HG03196 (cell line): ENCODE measurements around the gene PLEKHA4.
"Not testable (repeated sequence)": the region's sequence is repeated elsewhere in the genome, so short reads cannot be mapped to it uniquely, and the experiment has no call there.

Source experiments
- ATAC-seq: cut with Tn5 transposase; IDR thresholded peaks from one replicate; pipeline ENCODE4 v1.9.1; 2021; ENCODE audit not compliant: unreplicated experiment

PLEKHA4 gene

DNA sequence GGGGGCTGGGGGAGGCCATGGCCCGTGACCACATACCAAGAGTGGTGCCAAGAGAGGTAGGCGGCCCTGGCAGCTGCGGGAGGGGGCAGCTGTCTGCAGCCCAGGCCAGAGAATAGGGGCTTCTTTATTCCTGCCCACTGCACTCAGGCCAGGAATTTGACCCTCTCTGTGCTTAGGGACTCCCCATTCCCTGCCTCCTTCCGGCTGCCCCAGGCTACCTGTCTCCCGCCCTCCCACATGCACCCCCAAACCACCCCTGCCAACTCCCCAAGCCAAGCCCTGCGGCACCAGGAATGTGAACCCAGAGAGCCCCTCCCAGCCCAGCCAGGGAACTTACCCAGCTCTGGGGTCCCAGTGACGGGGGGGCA lies 687 bp downstream of the PLEKHA4 start:
- no peak for ATAC-seq

DNA sequence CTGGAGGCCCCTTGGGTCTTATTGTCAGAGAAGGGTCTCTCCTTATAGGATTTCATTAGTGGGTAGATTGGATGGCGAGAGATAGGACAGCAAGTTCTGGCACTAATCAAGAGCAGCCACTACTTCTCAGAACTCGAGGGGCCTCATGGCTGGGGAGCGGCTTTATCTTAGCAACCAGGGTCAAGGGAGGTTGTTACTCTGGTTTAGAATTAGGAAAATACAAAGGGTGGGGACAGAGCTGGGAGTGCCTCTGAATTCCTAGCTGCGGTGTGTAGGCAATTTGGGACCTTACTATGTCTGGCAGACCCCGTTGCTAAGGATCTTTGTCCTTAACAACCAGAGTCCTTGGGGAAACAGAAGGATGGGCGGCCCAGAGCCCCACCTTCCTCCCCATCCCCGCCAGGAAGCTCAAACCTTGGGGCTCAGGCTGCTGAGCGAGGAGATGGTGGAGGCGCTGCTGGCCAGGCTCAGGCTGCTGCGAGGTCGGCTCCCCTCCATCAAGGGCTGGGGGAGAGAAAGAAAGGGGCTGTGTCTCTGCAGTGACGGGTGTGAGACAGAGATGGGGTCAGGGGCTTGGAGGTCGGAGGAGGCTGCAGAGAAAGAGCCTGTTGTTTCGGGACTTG lies 1.2 kb downstream of the PLEKHA4 start:
- ATAC-seq: no peak

DNA sequence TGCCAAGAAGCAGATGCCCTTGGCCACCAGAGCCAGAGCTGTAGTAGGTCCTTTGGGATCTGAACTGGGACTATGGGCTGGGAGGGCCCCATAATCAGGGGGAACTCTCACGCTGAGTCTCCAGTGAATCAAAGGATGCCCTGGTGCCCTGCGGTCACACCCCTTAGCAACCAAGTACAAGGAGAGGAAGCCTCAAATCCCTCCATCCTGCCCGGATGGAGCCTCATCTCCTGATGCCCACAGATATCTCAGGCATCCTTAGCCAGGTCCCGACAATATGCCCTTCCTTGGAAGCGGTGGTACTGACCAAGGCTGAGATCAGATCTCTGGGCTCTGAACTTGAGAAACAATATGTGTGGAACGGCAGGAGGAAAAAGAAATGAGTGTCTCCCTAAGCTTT lies 1.7 kb downstream of the PLEKHA4 start:
- ATAC-seq: no peak

DNA sequence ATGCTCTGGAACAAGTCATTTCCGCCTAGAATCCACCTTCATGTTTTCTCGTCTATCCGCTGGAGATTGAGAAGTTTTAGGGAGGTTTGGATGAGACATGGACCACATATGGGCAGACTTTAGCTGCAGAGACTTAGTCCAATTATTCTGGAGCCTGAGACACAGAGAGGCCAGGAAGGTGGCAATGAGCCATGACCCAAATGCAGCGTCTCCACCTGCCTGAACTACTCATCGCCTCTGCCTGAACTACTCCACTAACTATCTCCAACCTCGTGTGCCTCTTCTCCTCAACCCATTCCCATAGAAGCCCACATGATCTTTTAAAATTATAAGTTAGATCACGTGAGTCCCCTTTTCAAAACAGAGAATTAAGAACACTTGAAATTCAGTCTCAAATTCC lies 5.6 kb downstream of the PLEKHA4 start:
- ATAC-seq: no peak

DNA sequence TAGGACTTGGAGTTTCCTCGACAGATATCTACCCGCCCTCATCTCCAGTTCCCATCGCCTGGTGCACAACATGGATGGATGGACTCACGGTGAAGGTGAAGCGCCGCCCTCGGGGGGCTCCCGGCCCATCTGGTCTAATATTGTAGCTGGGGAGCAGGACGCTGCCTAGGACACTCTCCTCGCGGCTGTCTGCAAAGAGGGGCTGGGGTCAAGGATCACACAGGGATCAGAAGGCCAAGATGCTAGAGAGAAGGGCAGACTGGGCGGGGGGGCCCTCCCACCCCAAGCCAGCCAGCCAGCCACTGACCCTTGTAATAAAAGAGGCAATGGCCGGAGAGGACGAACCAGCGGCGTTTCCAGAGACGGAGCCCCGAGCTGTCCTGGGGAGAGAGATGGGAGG lies 7.1 kb downstream of the PLEKHA4 start:
- ATAC-seq: no peak

DNA sequence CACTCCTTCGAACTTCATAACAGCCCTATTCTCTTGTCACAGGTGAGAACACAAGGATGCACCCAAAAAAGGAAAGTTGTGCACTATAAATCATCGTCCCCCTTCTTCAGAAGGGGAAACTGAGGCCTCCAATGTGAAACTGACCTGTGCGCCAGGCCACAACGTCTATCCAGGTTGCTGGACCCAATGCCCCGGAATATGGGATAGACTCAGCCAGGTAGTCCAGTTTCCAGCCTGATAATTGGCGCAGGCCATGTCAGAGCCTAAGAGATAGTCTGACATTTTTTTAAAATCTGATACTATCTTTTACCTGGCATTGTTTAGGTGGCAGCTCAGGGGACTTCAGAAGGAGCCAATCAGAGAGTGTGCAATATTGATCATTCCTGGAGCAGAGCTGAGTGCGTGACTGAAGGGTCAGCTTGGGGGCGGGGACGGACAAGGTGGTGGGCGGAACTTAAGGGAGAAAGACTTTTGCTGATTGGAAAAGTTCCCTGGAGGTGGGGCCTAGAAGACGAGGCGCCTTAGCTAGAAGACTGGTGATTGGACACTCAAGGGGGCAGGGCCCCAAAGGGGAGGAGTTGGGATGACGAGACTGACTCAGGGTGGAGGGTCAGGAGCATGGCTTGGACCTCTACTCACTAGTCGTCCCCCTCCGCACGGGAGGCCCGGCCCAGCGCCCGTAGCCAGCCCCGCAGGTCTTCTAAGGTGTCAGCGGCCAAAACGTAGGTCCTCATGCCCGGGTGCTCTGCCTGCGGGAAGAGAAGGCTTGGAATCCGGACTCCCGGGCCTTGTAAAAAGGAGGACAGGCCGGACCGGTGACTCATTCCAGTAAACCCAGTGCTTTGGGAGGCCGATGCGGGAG lies 8.5 kb downstream of the PLEKHA4 start:
- ATAC-seq: no peak

DNA sequence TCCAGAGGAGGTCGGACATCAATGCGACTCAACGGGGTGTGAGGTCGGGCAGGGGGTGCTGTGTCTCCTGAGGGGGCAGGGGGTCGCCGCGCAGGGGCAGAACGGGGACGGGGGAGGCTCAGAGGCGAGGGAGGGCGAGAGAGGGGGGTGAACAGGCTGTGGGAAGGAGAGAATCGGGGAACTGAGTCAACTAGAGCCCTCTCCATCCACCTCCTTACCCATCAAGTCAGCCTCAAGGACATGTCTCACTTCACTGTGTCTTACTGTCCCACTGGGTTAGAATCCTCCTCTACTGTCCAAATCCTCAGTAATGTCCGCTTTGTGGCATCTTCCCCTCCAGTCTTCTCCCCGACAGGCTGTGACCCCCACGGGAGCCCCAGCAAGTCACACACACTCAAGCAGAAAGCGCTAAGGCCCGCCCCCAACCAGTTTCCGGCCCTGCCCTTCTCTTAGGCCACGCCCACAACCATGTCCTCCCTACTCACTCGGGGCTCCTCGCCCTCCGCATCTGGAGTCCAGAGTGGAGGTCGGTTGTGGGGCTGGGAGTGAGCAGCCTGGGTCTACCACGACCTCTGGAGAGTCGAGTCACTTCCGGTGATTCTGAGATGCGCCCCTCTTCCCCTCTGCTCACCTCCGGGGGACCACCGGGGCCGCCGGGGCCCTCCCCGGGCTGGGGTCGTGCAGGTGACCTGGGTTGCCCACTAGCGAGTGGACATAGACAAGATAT lies 9.3 kb downstream of the PLEKHA4 start:
- no peak for ATAC-seq

DNA sequence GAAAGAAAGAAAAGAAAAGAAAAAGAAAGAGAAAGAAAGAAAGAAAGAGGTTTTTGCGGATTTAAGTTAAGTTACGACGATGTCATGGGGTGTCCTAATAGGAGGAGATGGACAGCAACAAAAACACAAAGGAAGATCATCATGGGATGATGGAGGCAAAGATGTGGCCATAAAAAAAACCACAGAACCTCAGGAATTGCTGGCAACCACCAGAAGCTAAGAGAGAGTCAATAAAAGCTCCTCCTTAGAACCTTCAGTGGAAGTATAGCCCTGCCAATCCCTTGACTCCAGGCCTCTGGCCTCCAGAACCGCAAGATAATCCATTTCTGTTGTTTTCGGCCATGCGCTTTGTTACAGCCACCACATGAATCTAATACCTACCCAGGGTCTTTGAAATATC lies 11.5 kb downstream of the PLEKHA4 start:
- ATAC-seq: no peak

DNA sequence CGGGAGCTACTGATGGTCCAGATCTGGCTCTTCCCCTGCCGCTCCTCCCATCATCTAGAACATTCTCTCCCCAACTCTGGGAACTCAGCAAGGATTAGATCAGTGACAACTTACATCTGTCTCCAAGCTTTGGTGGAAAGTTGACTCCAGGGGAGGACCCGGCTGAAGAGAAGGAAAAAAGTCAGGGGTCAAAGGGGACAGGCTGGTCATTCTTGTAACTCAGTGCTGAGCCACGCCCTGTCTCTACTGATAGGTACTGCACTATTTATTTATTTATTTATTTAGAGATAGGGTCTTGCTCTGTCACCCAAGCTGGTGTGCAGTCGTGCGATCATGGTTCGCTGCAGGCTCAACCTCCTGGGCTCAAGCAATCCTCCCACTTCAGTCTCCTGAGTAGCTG lies 14.3 kb downstream of the PLEKHA4 start:
- no peak for ATAC-seq

DNA sequence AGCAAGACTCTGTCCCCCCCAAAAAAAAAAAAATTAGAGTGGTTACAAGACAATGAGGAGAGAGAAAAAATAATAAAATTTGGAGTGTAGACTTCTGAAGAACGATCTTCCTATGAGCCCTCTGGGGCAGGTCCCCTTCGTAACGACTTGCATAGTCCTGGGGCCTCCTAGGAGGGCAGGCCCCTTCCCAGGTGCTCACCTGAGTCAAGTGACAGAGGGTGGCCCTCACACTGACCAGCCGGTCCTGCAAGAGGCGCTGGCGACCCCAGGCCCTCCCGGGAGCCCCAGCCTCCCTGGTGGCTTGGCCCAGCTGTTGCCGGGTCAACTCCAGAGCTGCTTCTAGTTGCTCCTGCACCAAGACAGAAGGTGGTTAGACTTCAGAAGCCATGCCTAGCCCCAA lies 14.9 kb downstream of the PLEKHA4 start:
- ATAC-seq: no peak

DNA sequence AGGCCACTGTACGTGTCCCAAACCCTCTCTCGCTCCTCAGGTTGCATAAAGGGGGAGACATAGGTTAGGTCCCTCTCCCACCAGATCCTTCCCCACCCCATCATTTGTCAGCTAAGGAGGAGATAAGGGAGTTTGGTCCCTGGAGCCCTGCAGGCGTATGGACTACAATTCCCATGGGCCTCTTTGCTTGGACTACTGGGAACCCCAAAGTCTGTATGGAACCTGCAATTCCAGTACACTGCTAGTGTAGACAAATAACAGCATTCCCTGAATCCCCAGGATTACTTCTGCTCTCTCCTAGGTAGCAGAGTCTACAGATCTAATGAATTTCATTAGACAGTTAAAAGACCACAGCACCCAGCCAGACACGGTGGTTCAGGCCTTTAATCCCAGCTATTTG lies 16.1 kb downstream of the PLEKHA4 start:
- no peak for ATAC-seq

DNA sequence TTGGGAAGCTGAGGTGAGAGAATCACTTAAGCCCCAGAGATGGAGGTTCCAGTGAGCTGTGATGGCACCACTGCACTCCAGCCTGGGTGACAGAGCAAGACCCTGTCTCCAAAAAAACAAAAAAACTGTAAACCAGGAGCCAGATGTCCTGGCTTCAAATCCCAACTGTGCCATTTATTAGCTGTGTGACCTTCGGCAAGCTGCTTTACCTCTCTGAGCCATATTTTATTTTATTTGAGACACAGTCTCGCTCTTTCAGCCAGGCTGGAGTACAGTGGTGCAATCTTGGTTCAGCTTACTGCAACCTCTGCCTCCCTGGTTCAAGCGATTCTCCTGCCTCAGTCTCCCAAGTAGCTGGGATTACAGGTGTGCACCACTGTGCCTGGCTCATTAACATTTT lies 21.8 kb downstream of the PLEKHA4 start:
- not testable (repeated sequence) for ATAC-seq

DNA sequence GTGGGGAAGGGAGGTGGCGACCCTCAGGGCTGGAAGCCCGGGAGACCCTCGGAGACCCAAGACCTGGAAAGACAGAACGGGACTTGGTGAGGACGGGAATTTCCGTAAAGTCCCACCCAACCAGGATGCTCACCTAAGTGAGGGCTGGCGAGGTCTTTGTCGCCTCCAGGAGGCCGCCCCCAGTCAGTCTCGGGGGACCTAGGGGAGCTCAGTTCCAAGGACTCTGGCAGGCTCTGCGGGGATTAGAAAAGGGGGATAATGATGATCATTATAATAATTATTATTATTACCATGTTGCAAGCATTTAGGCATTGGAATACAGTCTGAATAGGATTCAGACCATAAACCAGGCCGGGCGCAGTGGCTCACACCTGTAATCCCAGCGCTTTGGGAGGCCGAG lies 23.0 kb downstream of the PLEKHA4 start:
- ATAC-seq: no peak

DNA sequence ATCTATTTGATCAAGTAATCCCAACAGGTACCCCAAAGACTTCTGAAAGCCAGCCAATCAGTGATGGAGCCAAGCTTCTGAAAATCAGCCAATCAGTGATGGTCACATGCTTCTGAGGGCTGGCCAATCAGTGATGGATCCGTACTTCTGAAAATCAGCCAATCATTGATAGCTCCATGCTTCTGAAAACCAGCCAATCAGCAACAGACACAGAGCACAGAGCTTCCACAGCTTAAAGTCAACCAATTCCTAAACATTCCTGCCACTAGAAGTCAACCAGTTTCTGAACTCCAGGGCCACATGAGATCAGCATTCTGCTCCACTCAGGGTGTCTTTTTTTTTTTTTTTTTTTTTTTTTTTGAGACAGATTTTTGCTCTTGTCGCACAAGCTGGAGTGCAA lies 23.9 kb downstream of the PLEKHA4 start:
- no peak for ATAC-seq

DNA sequence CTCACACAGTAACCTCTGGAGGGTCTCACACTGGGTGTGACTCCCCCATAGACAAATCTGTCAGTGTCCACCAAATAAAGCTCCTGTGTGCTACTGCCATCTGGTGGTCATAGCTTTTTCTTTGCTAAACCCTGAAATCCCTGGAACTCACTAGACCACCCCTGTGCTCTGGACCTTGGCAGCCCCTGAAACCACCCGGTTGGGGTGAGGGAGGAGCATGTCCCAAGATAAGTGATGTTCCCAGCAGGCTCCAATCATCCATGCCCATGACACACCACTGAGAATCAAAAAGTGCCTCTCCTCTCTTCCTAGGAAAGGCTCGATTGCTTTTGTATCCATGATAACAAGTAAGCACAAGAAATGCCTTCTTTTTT lies 25.6 kb downstream of the PLEKHA4 start:
- ATAC-seq: no peak

DNA sequence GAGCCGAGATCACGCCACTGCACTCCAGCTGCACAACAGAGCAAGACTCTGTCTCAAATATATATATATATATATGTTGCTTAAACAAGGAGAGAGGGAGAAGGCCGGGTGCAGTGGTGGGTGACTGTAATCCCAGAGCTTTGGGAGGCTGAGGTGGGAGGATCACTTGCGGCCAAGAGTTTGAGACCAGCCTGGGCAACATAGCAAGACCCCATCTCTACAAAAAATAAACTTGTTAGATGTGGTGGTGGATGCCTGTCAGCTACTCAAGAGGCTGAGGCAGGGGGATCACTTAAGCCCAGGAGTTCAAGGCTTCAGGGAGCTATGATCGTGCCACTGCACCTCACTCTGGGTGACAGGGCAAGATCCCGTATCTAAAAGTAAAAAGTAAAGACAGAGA lies 26.8 kb downstream of the PLEKHA4 start:
- no peak for ATAC-seq

DNA sequence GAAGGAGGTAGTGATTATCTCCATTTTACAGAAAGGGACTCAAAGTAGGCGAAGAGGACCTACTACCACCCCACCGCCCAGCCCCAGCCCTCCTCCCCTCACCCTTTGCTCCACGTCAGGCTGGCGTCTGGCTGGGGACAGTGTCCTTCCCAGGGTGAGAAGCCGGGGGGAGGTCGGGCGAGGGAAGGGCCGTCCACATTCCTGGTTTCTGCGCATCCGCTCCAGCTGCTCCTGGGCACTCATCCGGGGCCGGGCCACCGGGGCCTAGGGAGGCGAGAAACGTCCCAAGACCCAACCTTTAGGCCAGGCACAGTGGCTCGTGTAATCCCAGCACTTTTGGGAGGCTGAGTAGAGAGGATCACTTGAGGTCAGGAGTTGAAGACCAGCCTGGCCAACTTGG lies 27.4 kb downstream of the PLEKHA4 start:
- no peak for ATAC-seq

DNA sequence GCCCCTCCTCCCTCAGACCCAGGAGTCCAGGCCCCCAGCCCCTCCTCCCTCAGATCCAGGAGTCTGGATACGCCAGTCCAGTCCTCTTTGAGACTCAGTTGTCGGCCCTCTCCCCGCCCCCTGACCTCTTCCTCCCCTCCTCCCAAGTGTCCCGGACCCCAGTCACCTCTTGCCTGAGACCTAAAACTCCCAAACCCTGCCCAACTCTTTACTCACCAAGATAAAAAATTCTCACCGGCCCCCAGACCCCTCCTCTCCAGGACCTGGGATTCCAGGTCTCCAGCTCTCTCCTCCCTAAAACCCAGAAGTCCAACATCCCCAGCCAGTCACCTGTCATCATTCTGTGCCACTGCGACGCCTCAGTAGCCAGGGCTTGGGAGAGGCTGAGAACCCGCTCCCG lies 30.7 kb downstream of the PLEKHA4 start:
- no peak for ATAC-seq

DNA sequence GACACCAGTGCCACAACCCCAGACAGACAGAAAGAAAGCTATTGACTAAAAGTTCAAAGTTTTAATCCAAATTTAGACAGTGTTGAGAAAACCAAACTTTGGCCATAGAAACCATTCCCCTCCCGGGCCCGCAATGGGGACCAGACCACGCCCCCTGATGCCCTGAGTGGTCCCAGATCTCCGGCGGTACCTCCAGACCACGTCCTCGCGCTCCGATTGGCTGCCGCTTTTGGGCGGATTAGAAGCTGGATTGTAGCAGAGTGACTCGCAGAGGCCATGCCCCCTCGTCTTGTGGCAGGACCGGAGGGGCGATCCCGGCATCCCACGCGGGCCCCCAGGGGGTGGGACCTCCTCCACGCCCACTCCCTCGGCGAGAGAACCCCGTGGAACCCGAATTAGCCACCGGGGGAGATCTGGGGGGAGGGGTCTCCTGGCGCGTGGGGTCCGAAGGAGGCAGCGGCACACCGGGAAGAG lies 31.3 kb downstream of the PLEKHA4 start:
- peak; percentile 41 for ATAC-seq

DNA sequence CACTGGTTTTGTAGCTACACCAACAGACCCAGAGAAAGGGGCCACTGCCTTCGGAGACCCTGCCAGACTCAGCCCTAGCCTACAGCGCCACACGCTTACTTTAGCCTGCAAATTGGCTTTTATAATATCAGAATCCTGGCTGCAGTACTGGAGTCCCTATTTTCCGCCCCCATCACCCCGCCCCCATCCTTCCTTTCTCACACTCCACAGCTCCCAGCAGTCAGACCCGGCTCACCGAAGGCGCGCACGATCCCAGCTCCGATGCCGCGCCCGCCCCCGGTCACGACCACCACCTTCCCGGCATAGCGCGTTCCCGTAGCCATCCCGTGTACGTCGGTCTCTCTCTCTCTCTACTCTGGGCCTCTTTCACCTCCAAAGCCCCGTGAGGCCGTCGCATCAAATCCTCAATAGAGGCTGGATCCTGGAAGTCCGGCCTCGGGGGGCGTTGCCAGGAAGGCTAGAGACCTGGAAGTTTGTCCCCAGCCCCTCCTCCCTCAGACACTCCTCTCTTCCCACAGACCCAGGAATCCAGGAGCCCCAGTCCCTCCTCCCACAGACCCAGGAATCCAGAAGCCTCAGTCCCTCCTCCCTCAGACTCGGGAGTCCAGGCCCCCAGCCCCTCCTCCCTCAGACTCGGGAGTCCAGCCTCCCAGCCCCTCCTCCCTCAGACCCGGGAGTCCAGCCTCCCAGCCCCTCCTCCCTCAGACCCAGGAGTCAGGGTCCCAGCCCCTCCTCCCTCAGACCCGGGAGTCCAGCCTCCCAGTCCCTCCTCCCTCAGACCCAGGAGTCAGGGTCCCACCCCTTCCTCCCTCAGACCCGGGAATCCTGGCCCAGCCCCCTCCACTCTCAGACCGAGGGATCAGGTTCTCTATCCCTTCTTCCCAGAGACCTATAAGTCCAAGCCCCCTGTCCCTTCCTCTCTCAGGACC lies 32.1 kb downstream of the PLEKHA4 start, which contains the start of gene HSD17B14:
Gene HSD17B14, minus strand, starts transcription at position 403 of the 929 bp plus-strand sequence. Its CDS starts 80 bp downstream, at position 323.
- no peak for ATAC-seq

DNA sequence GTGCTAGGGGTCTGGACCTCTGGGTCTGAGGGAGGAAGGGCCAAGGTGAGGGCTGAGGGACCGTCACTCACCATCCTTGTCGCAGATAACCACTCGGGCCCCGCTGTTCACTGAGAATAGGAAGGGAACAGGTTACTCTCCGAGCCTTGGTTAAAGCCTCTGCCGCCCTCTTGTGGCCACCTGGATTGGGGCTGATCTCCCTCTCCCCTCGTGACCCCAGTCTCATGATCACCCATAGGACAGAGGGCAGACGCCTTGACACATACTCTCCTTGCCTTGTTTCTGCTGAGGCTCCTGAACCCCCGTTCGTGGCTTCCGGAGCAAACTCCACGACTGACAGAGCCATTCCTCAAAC lies 32.7 kb downstream of the PLEKHA4 start:
- peak; percentile 63 for ATAC-seq
